B cell (primary cell): Measurements from ENCODE around the gene ASB11.

Experiments
- CTCF ChIP-seq: fragments of 200-600 bp; IDR thresholded peaks from one replicate; pipeline ENCODE4 v1.8.0; 2022; ENCODE audit warnings: antibody characterized with exemption, mild to moderate bottlenecking
- EZH2 ChIP-seq: IDR thresholded peaks from 2 replicates; pipeline ENCODE4 v1.6.1; 2012; ENCODE audit warnings: borderline replicate concordance, low read depth, mild to moderate bottlenecking, moderate library complexity, low read length; ENCODE audit not compliant: insufficient read depth, poor library complexity, severe bottlenecking

GRCh38 chrX:15328821-15329220, 13.4 kb upstream of the ASB11 start:
- TF ChIP-seq CTCF (no peak), EZH2 (no peak)
